HUES64 (cell line): ENCODE results near the gene TEDC1. TPM values are rescaled to one million over a fixed set of nuclear protein-coding genes. Genes with fewer than 3 reads are reported as not detected.

ENCODE experiments used
- H3K27ac ChIP-seq: 2 replicates; pipeline ENCODE4 v1.7.0; 2013; ENCODE audit warnings: low read depth, low read length, inconsistent platforms
- H3K27me3 ChIP-seq: 2 replicates; pipeline ENCODE4 v1.6.1; 2013; ENCODE audit warnings: mild to moderate bottlenecking, low read length; ENCODE audit not compliant: insufficient read depth
- H3K36me3 ChIP-seq: 2 replicates; pipeline ENCODE4 v1.6.1; 2013; ENCODE audit warnings: mild to moderate bottlenecking, low read length; ENCODE audit not compliant: insufficient read depth
- H3K4me1 ChIP-seq: 2 replicates; pipeline ENCODE4 v1.6.1; 2013; ENCODE audit warnings: mild to moderate bottlenecking, low read length, moderate library complexity; ENCODE audit not compliant: insufficient read depth
- H3K4me3 ChIP-seq: 2 replicates; pipeline ENCODE4 v1.5.1; 2013; ENCODE audit warnings: mild to moderate bottlenecking, low read length, moderate library complexity
- H3K9ac ChIP-seq: 2 replicates; pipeline ENCODE4 v1.6.1; 2013; ENCODE audit warnings: mild to moderate bottlenecking, low read depth, low read length
- H3K9me3 ChIP-seq: 2 replicates; pipeline ENCODE4 v1.6.1; 2013; ENCODE audit warnings: low read depth, low read length; ENCODE audit not compliant: insufficient read depth
- WGBS: fragments of 150-250, 120-280 bp; methylation state at CpG from one replicate; pipeline ENCODE4 v1.1.7; 2013; ENCODE audit warnings: missing lambda C conversion rate; 5-methylcytosine and 5-hydroxymethylcytosine counted together
- polyA plus RNA-seq, 2 experiments: library from polyadenylated mRNA; stranded (reverse); fragments of 50-300 nt; gene quantifications; one replicate each; pipeline ENCODE4 v1.2.3, GENCODE V29; 2013

The TEDC1 gene
- 14.3 TPM for polyA plus RNA-seq (2013, experiment 1 of 2)
- polyA plus RNA-seq (2013, experiment 2 of 2), result 20.3 TPM

- WGBS, result under 1% methylated on average over 94 of the region's 94 CpGs
- Histone ChIP-seq H3K4me3 (peak within 1 kb of the TSS; percentile 73), H3K27ac (peak within 1 kb of the TSS; percentile 91; the same call in 1 of the 2 replicates), H3K36me3 (no peaks in the 10 kb centered on the region), H3K4me1 (peaks cover 5% of the 10 kb centered on the region; the same call in 1 of the 2 replicates), H3K9me3 (no peaks in the 10 kb centered on the region), H3K27me3 (peaks cover 38% of the 10 kb centered on the region), H3K9ac (peak within 1 kb of the TSS; percentile 74)
These were observed at the start of gene TEDC1 for GRCh38 chr14:105490572-105491365. Gene TEDC1, plus strand, starts transcription at chr14:105491246. Its CDS starts 130 bp downstream, at chr14:105491376.

GRCh38 chr14:105442125-105442524 lies 48.9 kb upstream of the TEDC1 start:
- H3K9me3 ChIP-seq, result no peaks in the 10 kb centered on the region
- no peak overlapping the region for H3K9ac ChIP-seq
- H3K27ac ChIP-seq, result no peak overlapping the region
- no peaks in the 10 kb centered on the region for H3K27me3 ChIP-seq
- H3K4me3 ChIP-seq, result no peak overlapping the region
- 85% methylated on average over 17 of the region's 17 CpGs for WGBS
- peaks cover 46% of the 10 kb centered on the region for H3K36me3 ChIP-seq
- no peaks in the 10 kb centered on the region for H3K4me1 ChIP-seq

GRCh38 chr14:105442834-105443233 lies 48.2 kb upstream of the TEDC1 start:
- no peaks in the 10 kb centered on the region for H3K9me3 ChIP-seq
- H3K4me1 ChIP-seq, result no peaks in the 10 kb centered on the region
- no peak overlapping the region for H3K4me3 ChIP-seq
- H3K9ac ChIP-seq, result no peak overlapping the region
- WGBS, result 88% methylated on average over 12 of the region's 12 CpGs
- H3K27ac ChIP-seq, result no peak overlapping the region
- H3K27me3 ChIP-seq, result no peaks in the 10 kb centered on the region
- H3K36me3 ChIP-seq, result peaks cover 46% of the 10 kb centered on the region

GRCh38 chr14:105444859-105445258 lies 46.2 kb upstream of the TEDC1 start:
- no peak overlapping the region for H3K9ac ChIP-seq
- H3K9me3 ChIP-seq, result no peaks in the 10 kb centered on the region
- peaks cover 43% of the 10 kb centered on the region for H3K36me3 ChIP-seq
- 93% methylated on average over 17 of the region's 17 CpGs for WGBS
- no peak overlapping the region for H3K27ac ChIP-seq
- H3K4me1 ChIP-seq, result no peaks in the 10 kb centered on the region
- no peak overlapping the region for H3K4me3 ChIP-seq
- no peaks in the 10 kb centered on the region for H3K27me3 ChIP-seq

GRCh38 chr14:105445290-105445689 lies 45.8 kb upstream of the TEDC1 start:
- Histone ChIP-seq H3K9ac (no peak overlapping the region), H3K36me3 (peaks cover 46% of the 10 kb centered on the region), H3K9me3 (no peaks in the 10 kb centered on the region), H3K27me3 (no peaks in the 10 kb centered on the region), H3K4me3 (no peak overlapping the region), H3K27ac (no peak overlapping the region), H3K4me1 (no peaks in the 10 kb centered on the region)
- WGBS, result 92% methylated on average over 24 of the region's 24 CpGs

GRCh38 chr14:105445901-105446845 lies 44.9 kb upstream of the TEDC1 start:
- H3K27ac ChIP-seq, result no peak overlapping the region
- no peaks in the 10 kb centered on the region for H3K9me3 ChIP-seq
- H3K4me3 ChIP-seq, result no peak overlapping the region
- H3K36me3 ChIP-seq, result peaks cover 48% of the 10 kb centered on the region
- 94% methylated on average over 26 of the region's 26 CpGs for WGBS
- no peak overlapping the region for H3K9ac ChIP-seq
- no peaks in the 10 kb centered on the region for H3K4me1 ChIP-seq
- H3K27me3 ChIP-seq, result no peaks in the 10 kb centered on the region

- H3K4me1 ChIP-seq, result no peaks in the 10 kb centered on the region
- H3K9me3 ChIP-seq, result no peaks in the 10 kb centered on the region
- WGBS, result 86% methylated on average over 14 of the region's 14 CpGs
- H3K27ac ChIP-seq, result no peak overlapping the region
- H3K36me3 ChIP-seq, result peaks cover 52% of the 10 kb centered on the region
- H3K4me3 ChIP-seq, result no peak overlapping the region
- no peak overlapping the region for H3K9ac ChIP-seq
- no peaks in the 10 kb centered on the region for H3K27me3 ChIP-seq
These were observed 44.1 kb upstream of the TEDC1 start for GRCh38 chr14:105446971-105447370.

- H3K36me3 ChIP-seq, result peaks cover 52% of the 10 kb centered on the region
- H3K4me1 ChIP-seq, result no peaks in the 10 kb centered on the region
- H3K9me3 ChIP-seq, result no peaks in the 10 kb centered on the region
- 0 out of 2 replicates have a peak overlapping the region, but pooled peaks have one; percentile 41 for H3K27ac ChIP-seq
- no peak overlapping the region; the same call in 1 of the 2 replicates for H3K9ac ChIP-seq
- H3K27me3 ChIP-seq, result no peaks in the 10 kb centered on the region
- WGBS, result 92% methylated on average over 31 of the region's 31 CpGs
- H3K4me3 ChIP-seq, result no peak overlapping the region
These were observed 43.1 kb upstream of the TEDC1 start for GRCh38 chr14:105447651-105448640.

GRCh38 chr14:105448706-105449111 lies 42.3 kb upstream of the TEDC1 start:
- 76% methylated on average over 16 of the region's 16 CpGs for WGBS
- Histone ChIP-seq H3K36me3 (peaks cover 54% of the 10 kb centered on the region), H3K27ac (no peak overlapping the region)

More at GRCh38 chr14:105448706-105449111, 42.3 kb upstream of the TEDC1 start:
- Histone ChIP-seq H3K4me1 (no peaks in the 10 kb centered on the region), H3K27me3 (no peaks in the 10 kb centered on the region), H3K9ac (no peak overlapping the region), H3K9me3 (no peaks in the 10 kb centered on the region), H3K4me3 (no peak overlapping the region)
